ENCODE results near the gene RBM6.
"Not testable (repeated sequence)": the region's sequence is repeated elsewhere in the genome, so short reads cannot be mapped to it uniquely, and the experiment has no call there.

Gene RBM6

GRCh38 chr3:49968346-49968745, 28.4 kb downstream of the RBM6 start:
- no peak for DNase-seq
- in situ Hi-C loops (cut with MboI; ENCODE audit: low pct_unique_long_range_greater_than_20kb, low sequenced_read_pairs): no loop called here

GRCh38 chr3:49972656-49973055, 32.7 kb downstream of the RBM6 start:
- no peak for DNase-seq
- in situ Hi-C loops (cut with MboI; ENCODE audit: low pct_unique_long_range_greater_than_20kb, low sequenced_read_pairs): no loop called here

DNA sequence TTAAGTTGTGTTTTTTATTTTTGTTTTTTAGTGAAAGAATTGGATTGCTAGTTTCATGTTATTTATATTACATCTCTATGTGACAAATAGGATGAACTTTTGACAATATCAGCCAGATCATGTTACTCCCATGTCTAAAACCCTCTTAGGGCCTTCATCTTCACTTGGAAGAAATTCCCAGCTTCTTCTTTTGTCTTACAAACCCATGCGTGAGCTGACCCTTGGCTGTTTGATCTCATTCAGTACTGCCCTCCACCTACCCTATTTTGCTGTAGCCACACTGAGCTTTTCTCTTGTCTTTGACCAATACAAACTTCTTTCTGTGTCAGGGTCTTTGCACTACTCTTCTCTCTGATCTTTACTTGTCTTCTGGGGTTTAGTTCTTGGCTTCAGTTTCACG, 37.0 kb downstream of the RBM6 start:
- DNase-seq: no peak
- in situ Hi-C loops (cut with MboI; ENCODE audit: low pct_unique_long_range_greater_than_20kb, low sequenced_read_pairs): no loop called here

DNA sequence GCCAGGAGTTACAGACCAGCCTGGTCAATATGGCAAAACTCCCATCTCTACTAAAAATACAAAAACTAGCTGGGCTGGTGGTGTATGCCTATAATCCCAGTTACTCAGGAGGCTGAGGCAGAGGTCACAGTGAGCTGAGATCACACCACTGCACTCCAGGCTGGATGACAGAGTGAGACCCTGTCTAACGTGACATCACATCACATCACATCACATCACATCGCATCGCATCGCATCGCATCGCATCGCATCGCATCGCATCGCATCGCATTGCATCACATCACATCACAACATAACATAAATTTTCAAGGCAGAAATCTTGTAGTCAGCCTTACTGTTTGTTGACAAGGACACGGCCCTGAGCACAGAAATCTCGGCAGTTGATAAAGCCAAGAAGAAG, 44.4 kb downstream of the RBM6 start:
- DNase-seq: no peak
- in situ Hi-C loops (cut with MboI; ENCODE audit: low pct_unique_long_range_greater_than_20kb, low sequenced_read_pairs): no loop called here

DNA sequence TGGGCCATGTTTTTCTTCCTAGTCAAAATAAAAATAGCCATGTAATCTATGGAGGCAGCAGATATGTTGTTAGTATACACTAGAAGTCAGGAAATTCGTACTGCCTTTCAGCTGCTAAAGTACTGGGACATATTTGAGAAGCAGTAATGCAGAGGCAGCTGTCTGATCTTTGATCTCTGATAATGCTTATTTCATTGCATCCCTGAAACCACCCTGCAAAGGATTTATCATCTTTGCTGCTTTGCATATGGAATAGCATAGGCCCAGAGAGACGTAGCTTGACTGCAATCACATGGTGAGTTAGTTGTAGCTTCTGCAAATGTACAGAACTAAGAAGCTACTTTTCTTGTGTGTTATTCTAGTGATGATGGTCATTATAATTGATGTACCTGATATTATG, 52.4 kb downstream of the RBM6 start:
- in situ Hi-C loops (cut with MboI; ENCODE audit: low pct_unique_long_range_greater_than_20kb, low sequenced_read_pairs): no loop called here
- DNase-seq: no peak

DNA sequence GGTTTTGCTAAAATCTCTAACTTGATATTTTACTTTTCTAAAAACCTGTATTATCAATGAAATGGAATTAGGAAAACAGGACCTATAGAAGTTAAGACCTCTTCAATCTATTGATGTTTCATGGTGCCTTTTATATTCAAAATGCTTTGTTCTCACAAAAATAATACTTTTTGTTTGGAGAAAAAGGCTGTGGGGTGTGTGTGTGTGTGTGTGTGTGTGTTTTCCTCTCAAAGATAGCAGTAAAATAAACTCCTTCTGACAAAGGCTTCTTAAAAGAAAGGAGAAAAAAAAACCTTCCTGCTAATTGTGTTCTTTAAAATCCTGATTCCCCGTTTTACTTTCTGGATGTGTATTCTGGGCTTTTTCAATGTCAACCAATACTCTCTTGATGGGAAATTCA, 54.5 kb downstream of the RBM6 start:
- no peak for DNase-seq
- in situ Hi-C loops (cut with MboI; ENCODE audit: low pct_unique_long_range_greater_than_20kb, low sequenced_read_pairs): no loop called here

DNA sequence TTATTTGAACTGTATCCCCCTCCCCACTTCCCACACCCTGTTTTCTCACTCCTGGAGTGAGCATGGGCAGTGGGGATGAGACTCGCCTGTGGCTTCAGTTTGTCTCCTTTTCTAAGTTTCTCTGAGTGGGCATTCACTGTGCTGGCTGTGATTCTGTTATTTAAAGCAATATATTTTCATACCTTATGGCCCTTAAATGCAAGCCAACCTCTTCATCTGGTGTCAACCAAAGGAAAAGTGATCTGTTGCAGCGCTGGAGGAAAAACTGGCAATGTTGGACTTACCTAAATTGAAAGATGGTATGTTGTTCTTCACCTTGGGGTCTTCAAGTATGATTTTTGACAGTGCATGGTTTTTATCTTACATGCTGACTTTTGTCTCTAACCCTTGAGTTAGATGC, 56.1 kb downstream of the RBM6 start:
- in situ Hi-C loops (cut with MboI; ENCODE audit: low pct_unique_long_range_greater_than_20kb, low sequenced_read_pairs): no loop called here
- no peak for DNase-seq

GRCh38 chr3:49997862-49998261, 57.9 kb downstream of the RBM6 start:
- DNase-seq: no peak
- in situ Hi-C loops (cut with MboI; ENCODE audit: low pct_unique_long_range_greater_than_20kb, low sequenced_read_pairs): no loop called here

DNA sequence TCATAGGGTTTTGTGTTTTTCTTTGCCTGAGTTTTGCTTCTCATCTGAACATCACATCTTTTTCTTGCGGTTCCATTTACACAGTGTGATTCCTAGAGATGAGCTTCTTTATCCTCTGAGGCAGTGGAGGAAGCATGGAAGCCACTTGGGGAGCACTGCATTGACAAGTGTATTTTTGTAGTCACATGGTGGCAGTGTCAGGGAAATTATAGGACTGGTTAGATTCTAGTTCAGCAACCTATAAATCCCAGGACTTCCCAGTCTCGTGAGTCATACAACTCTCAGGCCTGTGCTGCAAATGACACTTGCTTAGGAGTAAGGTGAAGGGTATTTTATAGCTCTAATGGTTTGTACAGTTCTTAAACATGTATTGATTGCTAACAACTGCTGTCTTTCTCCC, 58.4 kb downstream of the RBM6 start:
- in situ Hi-C loops (cut with MboI; ENCODE audit: low pct_unique_long_range_greater_than_20kb, low sequenced_read_pairs): no loop called here
- no peak for DNase-seq

DNA sequence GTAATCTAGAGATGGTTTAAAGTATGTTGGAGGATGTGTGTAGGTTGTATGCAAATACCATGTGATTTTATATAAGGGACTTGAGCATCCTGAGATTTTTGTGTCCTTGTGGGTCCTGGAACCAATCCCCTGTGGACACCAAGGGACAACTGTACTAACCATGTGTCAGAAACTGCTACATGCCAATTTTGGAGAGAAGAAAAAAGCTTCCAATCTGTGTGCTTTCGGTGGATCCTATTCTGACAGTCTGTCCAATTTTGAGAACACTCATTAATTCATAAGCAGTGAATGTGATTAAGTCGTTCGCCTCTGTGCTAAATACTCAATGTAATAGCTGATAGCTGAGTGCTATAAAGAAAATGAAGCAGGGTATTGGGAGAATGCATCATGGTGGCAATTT, 61.6 kb downstream of the RBM6 start:
- in situ Hi-C loops (cut with MboI; ENCODE audit: low pct_unique_long_range_greater_than_20kb, low sequenced_read_pairs): no loop called here
- no peak for DNase-seq

- no peak for DNase-seq
- in situ Hi-C loops (cut with MboI; ENCODE audit: low pct_unique_long_range_greater_than_20kb, low sequenced_read_pairs): no loop called here
Observed at GRCh38 chr3:50003216-50003615, 63.3 kb downstream of the RBM6 start.

DNA sequence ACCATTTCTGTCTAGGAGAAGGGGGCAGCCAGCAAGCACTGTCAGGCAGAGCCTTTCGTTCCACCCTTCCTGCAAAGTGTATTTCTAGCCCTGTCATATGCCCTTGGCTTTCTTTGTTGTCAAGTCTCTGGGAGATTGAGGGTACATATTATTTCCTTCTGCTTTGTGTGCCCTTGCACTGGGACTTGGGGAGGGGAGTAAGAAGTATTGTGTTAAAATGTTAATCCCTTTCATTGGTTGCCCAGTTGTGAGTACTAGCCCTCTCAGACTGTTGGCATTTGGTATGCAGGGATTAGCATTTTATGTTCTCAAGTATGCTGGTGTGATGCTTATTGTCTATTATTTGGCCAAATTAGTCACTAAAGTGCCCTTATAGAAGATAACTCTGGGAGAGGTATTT, 63.9 kb downstream of the RBM6 start:
- in situ Hi-C loops (cut with MboI; ENCODE audit: low pct_unique_long_range_greater_than_20kb, low sequenced_read_pairs): no loop called here
- no peak for DNase-seq

DNA sequence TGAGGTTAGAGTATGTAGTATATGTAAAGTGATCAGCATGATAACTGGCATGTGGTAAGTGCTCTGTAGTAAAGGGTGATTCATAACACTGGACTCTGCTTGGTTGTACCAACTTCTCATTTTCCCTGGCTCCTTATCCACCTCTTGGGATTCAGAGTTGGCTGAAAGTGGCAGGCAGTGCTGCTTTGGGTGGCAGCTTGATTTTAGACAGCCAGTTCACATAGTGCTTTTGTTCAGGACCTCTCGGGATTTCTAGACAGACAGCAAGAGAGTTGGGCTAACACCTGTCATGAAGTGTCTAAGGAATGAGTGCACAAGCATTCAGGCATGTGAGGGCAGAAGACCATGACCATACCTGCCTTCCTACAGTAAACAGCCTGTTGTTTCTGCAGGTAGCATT, 69.0 kb downstream of the RBM6 start:
- in situ Hi-C loops (cut with MboI; ENCODE audit: low pct_unique_long_range_greater_than_20kb, low sequenced_read_pairs): no loop called here
- DNase-seq: no peak

DNA sequence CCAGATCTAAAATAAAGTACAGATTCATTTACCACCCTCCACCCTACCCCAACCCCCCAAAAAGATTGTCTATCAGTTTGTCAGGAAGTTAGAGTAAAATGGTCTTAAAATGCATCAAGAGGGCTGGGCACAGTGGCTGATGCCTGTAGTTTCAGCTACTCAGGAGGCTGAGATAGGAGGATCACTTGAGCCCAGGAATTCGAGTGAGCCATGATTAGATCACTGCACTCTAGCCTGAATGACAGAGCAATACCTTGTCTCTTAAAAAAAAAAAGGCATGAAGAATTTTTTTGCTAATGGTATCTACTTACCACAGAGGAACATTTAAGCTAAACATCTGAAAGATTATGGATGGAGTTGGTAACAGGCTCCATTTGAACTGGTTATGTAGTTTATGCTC, 71.0 kb downstream of the RBM6 start:
- no peak for DNase-seq
- in situ Hi-C loops (cut with MboI; ENCODE audit: low pct_unique_long_range_greater_than_20kb, low sequenced_read_pairs): no loop called here

DNA sequence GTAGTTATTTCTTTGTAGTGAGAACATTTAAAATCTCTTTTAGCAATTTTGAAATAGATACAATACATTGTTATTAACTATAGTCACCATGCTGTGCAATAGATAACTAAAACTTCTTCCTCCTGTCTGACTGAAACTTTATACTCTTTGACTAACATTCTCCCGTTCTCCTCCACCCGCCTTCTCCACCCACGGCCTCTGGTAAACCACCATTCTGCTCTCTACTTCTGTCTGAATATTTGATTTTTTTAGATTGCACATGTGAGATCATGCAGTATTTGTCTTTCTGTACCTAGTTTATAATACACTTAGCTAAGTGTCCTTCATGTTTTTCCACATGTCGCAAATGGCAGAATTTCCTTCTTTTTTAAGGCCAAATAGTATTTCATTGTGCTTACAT, 76.0 kb downstream of the RBM6 start:
- no peak for DNase-seq
- in situ Hi-C loops (cut with MboI; ENCODE audit: low pct_unique_long_range_greater_than_20kb, low sequenced_read_pairs): no loop called here

DNA sequence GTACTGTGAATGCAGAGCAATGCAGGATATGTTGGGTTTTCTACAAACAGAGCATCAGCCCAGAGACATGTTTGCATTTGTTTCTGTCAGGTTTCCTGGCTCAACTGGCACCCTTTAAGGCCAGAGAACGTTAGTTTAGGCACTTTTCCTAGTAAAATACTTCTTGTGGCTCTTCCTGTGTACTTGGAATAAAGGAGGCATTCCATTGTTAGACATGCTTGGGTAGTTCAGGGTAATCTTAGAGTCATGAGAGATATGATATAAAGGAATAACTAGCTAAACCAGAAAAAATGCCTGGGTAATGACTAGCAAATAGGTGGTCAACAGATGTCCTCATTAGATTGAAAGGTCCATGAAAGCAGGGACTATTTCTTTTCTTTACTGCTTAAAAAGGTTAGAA, 88.4 kb downstream of the RBM6 start:
- in situ Hi-C loops (cut with MboI; ENCODE audit: low pct_unique_long_range_greater_than_20kb, low sequenced_read_pairs): no loop called here
- DNase-seq: no peak

DNA sequence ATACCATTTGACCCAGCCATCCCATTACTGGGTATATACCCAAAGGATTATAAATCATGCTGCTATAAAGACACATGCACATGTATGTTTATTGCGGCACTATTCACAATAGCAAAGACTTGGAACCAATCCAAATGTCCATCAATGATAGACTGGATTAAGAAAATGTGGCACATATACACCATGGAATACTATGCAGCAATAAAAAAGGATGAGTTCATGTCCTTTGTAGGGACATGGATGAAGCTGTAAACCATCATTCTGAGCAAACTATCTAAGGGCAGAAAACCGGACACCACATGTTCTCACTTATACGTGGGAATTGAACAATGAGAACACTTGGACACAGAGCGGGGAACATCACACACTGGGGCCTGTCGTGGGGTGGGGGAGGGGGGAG, 91.3 kb downstream of the RBM6 start:
- DNase-seq; in situ Hi-C loops (cut with MboI; ENCODE audit: low pct_unique_long_range_greater_than_20kb, low sequenced_read_pairs): not testable (repeated sequence)

DNA sequence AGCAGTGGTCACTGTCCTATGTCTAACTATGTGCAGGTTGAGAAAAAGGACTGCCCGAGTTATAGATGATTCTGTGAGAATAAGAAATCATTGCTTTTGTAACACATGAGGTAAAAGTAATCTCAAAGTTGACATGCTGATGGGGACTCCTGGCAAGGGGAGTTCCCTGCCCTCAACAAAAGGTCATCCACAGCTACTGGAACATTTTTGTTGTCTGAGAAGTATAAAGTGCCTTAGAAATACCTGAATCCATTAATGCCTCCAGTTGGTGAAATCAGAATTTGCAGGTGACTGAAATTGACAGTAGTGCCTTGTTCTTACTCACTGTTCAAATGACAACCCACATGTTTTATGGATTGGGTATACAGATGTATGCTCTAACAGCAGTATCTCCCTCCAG, 105.0 kb downstream of the RBM6 start:
- in situ Hi-C loops (cut with MboI; ENCODE audit: low pct_unique_long_range_greater_than_20kb, low sequenced_read_pairs): no loop called here
- no peak for DNase-seq

DNA sequence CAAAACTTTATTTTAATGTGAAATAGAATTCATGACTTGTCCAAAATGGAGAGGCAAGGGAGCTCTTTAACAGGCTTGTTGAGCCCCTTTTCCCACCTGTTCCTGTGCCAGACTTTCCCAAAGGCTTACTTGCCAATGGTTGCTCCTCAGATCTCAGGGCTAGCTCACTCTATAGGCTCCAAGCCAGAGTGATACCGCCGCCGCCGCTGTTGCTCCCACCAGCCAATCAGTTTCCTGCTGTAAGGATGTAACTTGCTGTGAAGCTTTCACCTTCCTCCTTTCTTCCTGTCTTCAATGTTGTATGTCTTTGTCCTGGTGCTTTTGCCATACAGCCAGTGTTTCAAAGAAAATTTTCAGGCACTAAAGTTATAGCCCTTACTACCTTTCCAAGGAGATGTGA, 107.5 kb downstream of the RBM6 start:
- DNase-seq: no peak
- in situ Hi-C loops (cut with MboI; ENCODE audit: low pct_unique_long_range_greater_than_20kb, low sequenced_read_pairs): no loop called here

- in situ Hi-C loops (cut with MboI; ENCODE audit: low pct_unique_long_range_greater_than_20kb, low sequenced_read_pairs): no loop called here
- DNase-seq: no peak
Observed at GRCh38 chr3:50050361-50050760, 110.4 kb downstream of the RBM6 start.

DNA sequence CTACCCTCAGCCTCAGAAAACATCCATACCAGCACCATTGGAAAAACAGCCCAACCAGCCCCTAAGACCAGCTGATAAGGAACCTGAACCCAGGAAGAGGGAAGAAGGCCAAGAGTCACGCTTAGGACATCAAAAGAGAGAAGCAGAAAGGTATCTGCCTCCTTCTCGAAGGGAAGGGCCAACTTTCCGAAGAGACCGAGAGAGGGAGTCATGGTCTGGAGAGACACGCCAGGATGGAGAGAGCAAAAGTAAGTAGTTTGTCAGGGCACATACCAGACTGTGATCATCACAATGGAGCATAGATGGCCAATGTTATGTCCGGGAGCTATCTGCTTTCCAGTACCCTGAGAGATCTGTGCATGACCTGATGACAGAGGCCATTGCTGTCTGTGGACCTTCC, 117.8 kb downstream of the RBM6 start:
- in situ Hi-C loops (cut with MboI; ENCODE audit: low pct_unique_long_range_greater_than_20kb, low sequenced_read_pairs): no loop called here
- DNase-seq: no peak

- in situ Hi-C loops (cut with MboI; ENCODE audit: low pct_unique_long_range_greater_than_20kb, low sequenced_read_pairs): no loop called here
- no peak for DNase-seq
Observed at GRCh38 chr3:50068134-50068533, 128.2 kb downstream of the RBM6 start.

All from KBM-7 (cell line).